Fibroblast of skin of back (primary cell): Measurements from ENCODE around the gene RIMKLA.

Experiments
- DNase-seq: peaks from one replicate; pipeline ENCODE4 v3.0.0-alpha.2; 2013

RIMKLA gene

DNA sequence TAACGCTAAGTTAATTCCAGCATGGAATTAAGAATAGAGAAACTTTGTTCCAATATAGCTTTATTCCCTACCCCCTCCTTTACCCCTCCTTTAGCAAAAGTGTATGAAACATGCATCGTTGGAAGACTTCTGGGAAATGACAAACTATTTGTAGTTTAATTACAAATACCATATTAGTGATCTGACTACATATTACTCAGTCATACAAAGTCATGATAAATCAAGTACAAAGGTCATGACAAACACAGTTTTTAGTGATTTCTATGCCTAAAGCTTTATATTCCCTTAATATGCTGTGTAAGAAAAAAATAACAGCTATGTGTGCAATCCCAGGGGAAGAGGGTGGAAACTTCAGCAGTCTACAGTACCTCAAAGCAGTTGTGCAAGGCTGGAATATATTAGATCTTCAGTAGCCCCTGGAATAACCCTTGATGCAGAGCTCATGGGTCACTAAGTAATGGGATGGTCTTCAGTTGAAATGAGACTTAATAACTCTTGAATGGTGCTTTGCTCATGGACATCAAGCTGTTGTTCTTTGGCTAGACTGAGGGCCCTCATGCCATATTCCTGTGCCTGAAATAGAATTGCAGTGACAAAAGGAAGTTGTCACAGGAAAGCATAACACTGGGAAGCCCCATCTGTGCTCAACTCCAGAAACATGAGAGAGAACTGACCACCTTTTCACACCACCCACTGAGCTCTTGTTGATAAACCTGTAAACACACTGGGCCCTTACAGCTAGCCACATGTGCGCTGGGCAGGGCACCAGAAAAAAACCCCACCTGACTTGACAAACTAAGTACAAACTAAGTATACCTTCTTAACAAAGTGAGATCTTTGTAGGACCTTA, 49.9 kb downstream of the RIMKLA start:
- DNase-seq, result no peak

GRCh38 chr1:42431514-42431913, 50.9 kb downstream of the RIMKLA start:
- no peak for DNase-seq

DNA sequence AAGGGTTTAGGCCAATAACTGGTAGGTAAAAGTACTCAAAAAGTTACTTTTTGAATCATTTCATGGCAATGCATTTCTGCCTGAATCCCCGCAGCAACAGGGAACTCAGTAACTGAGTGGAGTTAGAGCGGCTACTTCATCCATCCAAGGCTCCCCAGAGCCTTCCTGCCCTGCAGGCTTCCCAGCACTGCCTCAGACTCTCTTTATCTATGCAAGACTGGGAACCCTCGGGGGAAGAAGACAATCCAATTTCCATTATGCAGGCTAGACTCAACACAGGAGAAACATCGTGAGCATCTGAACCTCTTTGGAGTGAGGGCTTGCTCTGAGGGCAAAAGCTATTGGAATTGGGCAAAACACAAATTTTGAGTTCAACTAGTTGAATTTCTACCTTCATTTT, 52.1 kb downstream of the RIMKLA start:
- no peak for DNase-seq

DNA sequence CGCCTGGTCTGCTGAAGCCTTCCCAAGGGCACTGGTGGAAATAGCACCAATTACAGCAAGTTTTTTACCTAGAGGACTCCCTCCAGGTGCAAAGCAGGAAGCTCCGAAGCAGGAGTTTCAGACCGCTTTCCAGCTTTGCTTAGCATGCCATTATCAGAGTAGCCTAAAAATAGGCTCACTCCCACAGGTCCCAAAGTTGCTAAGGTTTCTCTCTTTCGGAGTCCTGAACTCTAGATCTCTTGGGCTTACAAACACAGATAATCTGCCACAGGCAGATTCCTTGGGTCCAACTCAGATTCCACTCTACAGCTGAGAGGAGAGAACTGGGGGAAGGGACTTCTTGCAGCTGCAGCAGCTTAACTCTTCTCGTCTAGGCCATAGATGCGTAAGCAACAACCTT, 52.8 kb downstream of the RIMKLA start:
- no peak for DNase-seq

GRCh38 chr1:42434340-42434739, 53.7 kb downstream of the RIMKLA start:
- no peak for DNase-seq

GRCh38 chr1:42439940-42440339, 59.3 kb downstream of the RIMKLA start:
- DNase-seq, result peak; percentile 84

- no peak for DNase-seq
These were observed 62.1 kb downstream of the RIMKLA start for GRCh38 chr1:42442662-42443061.

GRCh38 chr1:42449256-42449655, 68.7 kb downstream of the RIMKLA start:
- DNase-seq, result no peak

- no peak for DNase-seq
These were observed 69.5 kb downstream of the RIMKLA start for GRCh38 chr1:42450061-42450460.

- no peak for DNase-seq
These were observed 72.8 kb downstream of the RIMKLA start for GRCh38 chr1:42453386-42453785.

- DNase-seq, result no peak
These were observed 73.8 kb downstream of the RIMKLA start for GRCh38 chr1:42454403-42454802.

DNA sequence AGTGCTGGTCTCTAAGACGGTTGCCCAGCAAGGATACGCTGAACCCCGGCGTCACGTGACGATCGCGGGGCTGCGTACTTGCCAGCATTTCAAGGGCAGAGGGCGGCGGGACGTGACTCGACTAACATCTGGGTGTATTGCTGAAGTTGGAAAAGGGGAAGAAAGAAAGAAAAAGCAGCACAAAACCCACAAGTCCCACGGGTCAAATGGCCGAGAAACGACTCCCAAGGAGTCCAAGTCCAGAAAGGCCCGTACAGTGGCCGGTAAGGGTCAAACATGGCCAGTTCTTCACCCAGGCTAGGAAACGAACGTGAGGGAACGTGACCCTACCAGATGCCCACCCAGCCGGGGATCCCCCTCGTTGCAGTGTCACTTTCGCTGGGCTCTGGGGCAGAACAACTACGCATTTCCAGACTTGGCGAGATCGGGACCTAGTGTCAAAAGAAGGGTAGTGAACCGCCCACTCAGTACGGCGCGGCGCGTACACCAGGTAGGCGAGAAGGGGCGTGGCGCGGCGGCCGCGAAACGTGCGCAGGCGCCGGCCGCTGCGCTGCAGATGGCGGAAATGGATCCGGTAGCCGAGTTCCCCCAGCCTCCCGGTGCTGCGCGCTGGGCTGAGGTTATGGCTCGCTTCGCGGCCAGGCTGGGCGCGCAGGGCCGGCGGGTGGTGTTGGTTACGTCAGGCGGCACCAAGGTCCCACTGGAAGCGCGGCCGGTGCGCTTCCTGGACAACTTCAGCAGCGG, 75.6 kb downstream of the RIMKLA start, which contains the start of the genes PPCS and ZMYND12:
TSS of gene PPCS (plus strand) at position 534 of the 744 bp plus-strand sequence. CDS start at position 557, 23 bp downstream.
TSS of gene ZMYND12 (minus strand) at position 13 of the 744 bp plus-strand sequence. CDS start 25 bp downstream, outside the sequence.
- DNase-seq, result peak; percentile 89

- DNase-seq, result peak; percentile 63
These were observed 76.1 kb downstream of the RIMKLA start for GRCh38 chr1:42456754-42457089.

- DNase-seq, result no peak
These were observed 80.6 kb downstream of the RIMKLA start for GRCh38 chr1:42461196-42461595.

- peak; percentile 97 for DNase-seq
These were observed 82.5 kb downstream of the RIMKLA start, which contains the start of gene CCDC30 for GRCh38 chr1:42462828-42463763. Gene CCDC30, plus strand, starts transcription at chr1:42463286. Its CDS starts 17,266 bp downstream, at chr1:42480552.

DNA sequence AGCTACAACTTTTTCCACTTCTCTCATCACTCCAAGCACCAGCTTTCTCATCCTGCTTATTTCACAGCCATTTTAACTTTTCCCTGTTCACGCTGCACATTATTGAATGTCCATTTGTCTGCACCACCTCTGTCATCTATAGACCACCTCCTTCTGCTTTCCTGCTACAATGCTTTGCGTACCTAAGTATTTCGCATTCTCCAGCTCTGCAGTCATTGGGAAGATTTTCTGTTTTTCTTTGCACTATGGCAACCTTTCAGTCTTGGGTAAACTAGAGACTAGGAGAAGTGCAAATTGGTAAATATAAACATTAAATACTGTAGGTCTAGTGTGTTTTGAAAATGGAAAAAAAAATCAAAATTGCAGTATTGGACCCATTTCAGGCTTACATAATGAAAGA, 83.3 kb downstream of the RIMKLA start:
- no peak for DNase-seq

DNA sequence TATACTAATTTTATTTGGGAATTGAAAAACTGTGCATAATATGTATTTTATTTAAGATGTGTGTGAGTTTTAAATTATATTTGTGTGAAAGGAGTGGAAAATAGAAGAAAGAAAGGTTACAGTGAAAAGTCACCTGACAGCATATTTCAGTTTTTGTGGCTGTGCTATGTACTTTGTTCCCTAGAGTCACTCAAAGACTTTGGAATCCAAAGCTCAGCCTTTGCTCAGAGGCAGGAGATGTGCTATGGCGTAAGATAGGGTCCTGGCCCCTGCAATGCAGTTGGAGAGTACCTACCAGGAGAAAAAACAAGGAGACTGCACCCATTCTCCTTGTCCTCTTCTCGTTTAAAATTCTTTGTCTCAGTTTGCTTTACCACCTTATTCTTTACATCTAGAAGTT, 85.4 kb downstream of the RIMKLA start:
- no peak for DNase-seq

DNA sequence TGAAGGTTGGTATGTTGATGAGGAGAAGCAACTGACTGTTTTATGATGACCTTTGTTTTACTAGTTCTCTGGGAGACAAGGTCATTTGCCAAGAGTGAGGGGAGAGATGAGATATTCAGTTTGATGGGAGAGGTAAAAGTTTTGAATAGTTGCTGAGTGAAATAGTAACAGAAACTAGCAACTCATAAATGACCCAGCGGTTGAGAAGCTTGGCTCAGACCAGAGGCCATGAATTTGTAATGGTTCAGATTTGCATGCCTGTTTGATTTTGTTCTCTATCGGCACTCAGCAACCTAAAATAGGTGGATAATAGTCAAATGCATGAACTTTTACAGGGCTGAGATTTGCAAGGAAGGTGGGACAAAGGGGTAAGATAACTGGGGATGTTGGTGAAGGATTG, 89.1 kb downstream of the RIMKLA start:
- no peak for DNase-seq
